A673 (cell line): ENCODE measurements around the gene CDK11B. TPM values are rescaled to one million over a fixed set of nuclear protein-coding genes. Genes with fewer than 3 reads are reported as not detected.

Experiments
- BruUV-seq: library from RNA; stranded (reverse); fragments of 400-500 nt; replicated peaks from 2 replicates; lab custom pipeline; 2021; lab: Mats Ljungman, UMichigan
- CTCF ChIA-PET: fragments of 300-600 bp; sonication (Branson Sonifier 250); formaldehyde crosslinking; loops from one replicate; lab custom pipeline; 2022; ENCODE audit warnings: antibody characterized with exemption; lab: Charles Lee
- POLR2A ChIA-PET: fragments of 300-600 bp; sonication (Branson Sonifier 250); formaldehyde crosslinking; loops from one replicate; lab custom pipeline; 2022; ENCODE audit warnings: antibody characterized with exemption; ENCODE audit not compliant: low non-redundant PET; lab: Charles Lee
- DNase-seq: peaks from one replicate; pipeline ENCODE4 v3.0.0-alpha.2; 2015; ENCODE audit warnings: low spot score
- H3K27ac ChIP-seq: fragments of 200-600 bp; sonication (generic); 2 replicates; pipeline ENCODE4 v1.5.1; 2016; ENCODE audit warnings: mixed run types, low read depth, mild to moderate bottlenecking, mixed read lengths, antibody characterized with exemption, low read length; ENCODE audit not compliant: poor library complexity, severe bottlenecking
- H3K27me3 ChIP-seq: fragments of 200-600 bp; sonication (generic); replicated peaks from 2 replicates; pipeline ENCODE4 v1.6.1; 2017; ENCODE audit warnings: mixed run types, low read depth, mild to moderate bottlenecking, mixed read lengths, antibody characterized with exemption, low read length; ENCODE audit not compliant: insufficient read depth, poor library complexity
- H3K36me3 ChIP-seq: fragments of 200-600 bp; sonication (generic); 2 replicates; pipeline ENCODE4 v1.6.1; 2016; ENCODE audit warnings: mixed run types, mild to moderate bottlenecking, mixed read lengths, antibody characterized with exemption, low read length; ENCODE audit not compliant: insufficient read depth, poor library complexity, severe bottlenecking
- H3K4me1 ChIP-seq: fragments of 200-600 bp; sonication (generic); 2 replicates; pipeline ENCODE4 v1.6.1; 2017; ENCODE audit warnings: mixed run types, mild to moderate bottlenecking, mixed read lengths, antibody characterized with exemption, low read length; ENCODE audit not compliant: insufficient read depth, poor library complexity, severe bottlenecking
- H3K4me3 ChIP-seq: fragments of 200-600 bp; sonication (generic); 2 replicates; pipeline ENCODE4 v1.5.1; 2016; ENCODE audit warnings: low read depth, mixed run types, mild to moderate bottlenecking, mixed read lengths, low read length; ENCODE audit not compliant: poor library complexity, severe bottlenecking
- H3K9me3 ChIP-seq: fragments of 200-600 bp; sonication (generic); 2 replicates; pipeline ENCODE4 v1.6.1; 2016; ENCODE audit warnings: mixed run types, low read depth, mild to moderate bottlenecking, mixed read lengths, antibody characterized with exemption, low read length; ENCODE audit not compliant: poor library complexity, severe bottlenecking
- EZH2 ChIP-seq: fragments of 200-600 bp; sonication (generic); IDR thresholded peaks from 2 replicates; pipeline ENCODE4 v1.6.1; 2017; ENCODE audit warnings: borderline replicate concordance, low read depth, mild to moderate bottlenecking, mixed read lengths, antibody characterized with exemption, low read length; ENCODE audit not compliant: poor library complexity, severe bottlenecking
- intact Hi-C: fragments of 100-400 bp; cut with micrococcal nuclease; formaldehyde crosslinking; loops from one replicate; pipeline ENCODE4 v1.10.0; 2022; ENCODE audit not compliant: unreplicated experiment
- total RNA-seq: library from RNA; stranded (reverse); gene quantifications from 2 replicates; pipeline ENCODE4 v1.2.3, GENCODE V29; 2021
- TF ChIP-seq, protein P1 (sequence below): fragments of 300-800, 200-600 bp; sonication (generic); conservative IDR thresholded peaks from 2 replicates; pipeline ENCODE4 v1.5.1; 2017; ENCODE audit warnings: low read depth, mild to moderate bottlenecking, antibody characterized with exemption, low read length, moderate library complexity, mixed read lengths

Gene CDK11B
- total RNA-seq, 1 experiment from 2014 or later, result 38.1 TPM

DNA sequence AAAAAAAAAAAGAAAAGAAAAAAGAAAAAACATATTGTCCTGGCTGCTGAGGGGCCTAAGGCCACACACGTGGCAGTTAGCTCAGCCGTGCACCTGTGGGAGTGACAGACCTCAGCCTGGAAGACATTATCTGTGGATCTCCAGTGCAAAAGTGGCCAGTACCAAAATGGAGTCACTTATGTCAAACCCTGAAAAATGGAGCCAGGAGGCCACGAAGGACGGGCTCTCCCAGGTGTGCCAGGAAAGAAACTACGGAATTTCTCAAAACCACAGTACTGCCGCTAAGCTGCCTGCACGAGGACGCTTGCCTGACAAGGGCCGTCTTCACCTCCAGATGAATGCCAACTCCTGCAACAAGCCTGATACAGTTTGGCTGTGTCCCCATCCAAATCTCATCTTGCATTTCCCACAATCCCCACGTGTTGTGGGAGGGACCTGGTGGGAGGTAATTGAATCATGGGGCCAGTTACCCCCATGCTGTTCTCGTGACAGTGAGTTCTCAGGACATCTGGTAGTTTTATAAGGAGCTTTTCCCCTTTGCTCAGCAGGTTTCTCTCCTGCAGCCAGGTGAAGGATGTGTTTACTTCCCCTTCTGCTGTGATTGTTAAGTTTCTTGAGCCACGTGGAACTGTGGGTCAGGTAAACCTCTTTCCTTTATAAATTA, 48.9 kb downstream of the CDK11B start:
- CTCF ChIA-PET, result no interaction called here
- H3K4me1 ChIP-seq, result peaks cover 7% of the 10 kb centered on the region
- H3K4me3 ChIP-seq, result no peak overlapping the region
- no peak overlapping the region for H3K27ac ChIP-seq
- DNase-seq, result no peak
- no TSS peak for BruUV-seq
- no peaks in the 10 kb centered on the region for H3K36me3 ChIP-seq
- POLR2A ChIA-PET, result no interaction called here
- no peak for TF ChIP-seq EZH2
- TF ChIP-seq, protein P1, sequence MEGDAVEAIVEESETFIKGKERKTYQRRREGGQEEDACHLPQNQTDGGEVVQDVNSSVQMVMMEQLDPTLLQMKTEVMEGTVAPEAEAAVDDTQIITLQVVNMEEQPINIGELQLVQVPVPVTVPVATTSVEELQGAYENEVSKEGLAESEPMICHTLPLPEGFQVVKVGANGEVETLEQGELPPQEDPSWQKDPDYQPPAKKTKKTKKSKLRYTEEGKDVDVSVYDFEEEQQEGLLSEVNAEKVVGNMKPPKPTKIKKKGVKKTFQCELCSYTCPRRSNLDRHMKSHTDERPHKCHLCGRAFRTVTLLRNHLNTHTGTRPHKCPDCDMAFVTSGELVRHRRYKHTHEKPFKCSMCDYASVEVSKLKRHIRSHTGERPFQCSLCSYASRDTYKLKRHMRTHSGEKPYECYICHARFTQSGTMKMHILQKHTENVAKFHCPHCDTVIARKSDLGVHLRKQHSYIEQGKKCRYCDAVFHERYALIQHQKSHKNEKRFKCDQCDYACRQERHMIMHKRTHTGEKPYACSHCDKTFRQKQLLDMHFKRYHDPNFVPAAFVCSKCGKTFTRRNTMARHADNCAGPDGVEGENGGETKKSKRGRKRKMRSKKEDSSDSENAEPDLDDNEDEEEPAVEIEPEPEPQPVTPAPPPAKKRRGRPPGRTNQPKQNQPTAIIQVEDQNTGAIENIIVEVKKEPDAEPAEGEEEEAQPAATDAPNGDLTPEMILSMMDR, result no peak
- H3K9me3 ChIP-seq, result no peaks in the 10 kb centered on the region
- intact Hi-C loops, result no loop called here
- H3K27me3 ChIP-seq, result no peaks in the 10 kb centered on the region

DNA sequence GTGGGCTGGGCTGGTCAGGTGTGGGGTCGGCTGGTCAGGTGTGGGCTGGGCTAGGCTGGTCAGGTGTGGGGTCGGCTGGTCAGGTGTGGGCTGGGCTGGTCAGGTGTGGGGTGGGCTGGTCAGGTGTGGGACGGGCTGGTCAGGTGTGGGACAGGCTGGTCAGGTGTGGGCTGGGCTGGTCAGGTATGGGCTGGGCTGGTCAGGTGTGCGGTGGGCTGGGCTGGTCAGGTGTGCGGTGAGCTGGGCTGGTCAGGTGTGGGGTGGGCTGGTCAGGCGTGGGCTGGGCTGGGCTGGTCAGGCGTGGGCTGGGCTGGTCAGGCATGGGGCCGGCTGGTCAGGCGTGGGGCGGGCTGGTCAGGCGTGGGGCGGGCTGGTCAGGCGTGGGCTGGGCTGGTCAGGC, 52.6 kb downstream of the CDK11B start:
- TF ChIP-seq, protein P1, result no peak
- no peak for TF ChIP-seq EZH2
- no peaks in the 10 kb centered on the region for H3K9me3 ChIP-seq
- ChIA-PET POLR2A (interaction anchor here (0.7 kb wide), 1 partner anchor 45 kb away, joined by 3 read pairs; no protein-coding TSS in a partner anchor), CTCF (no interaction called here)
- no peak for DNase-seq
- no peak overlapping the region for H3K27ac ChIP-seq
- H3K27me3 ChIP-seq, result no peaks in the 10 kb centered on the region
- no peaks in the 10 kb centered on the region for H3K4me1 ChIP-seq
- intact Hi-C loops, result no loop called here
- no peak overlapping the region for H3K4me3 ChIP-seq
- no TSS peak for BruUV-seq
- no peaks in the 10 kb centered on the region for H3K36me3 ChIP-seq

DNA sequence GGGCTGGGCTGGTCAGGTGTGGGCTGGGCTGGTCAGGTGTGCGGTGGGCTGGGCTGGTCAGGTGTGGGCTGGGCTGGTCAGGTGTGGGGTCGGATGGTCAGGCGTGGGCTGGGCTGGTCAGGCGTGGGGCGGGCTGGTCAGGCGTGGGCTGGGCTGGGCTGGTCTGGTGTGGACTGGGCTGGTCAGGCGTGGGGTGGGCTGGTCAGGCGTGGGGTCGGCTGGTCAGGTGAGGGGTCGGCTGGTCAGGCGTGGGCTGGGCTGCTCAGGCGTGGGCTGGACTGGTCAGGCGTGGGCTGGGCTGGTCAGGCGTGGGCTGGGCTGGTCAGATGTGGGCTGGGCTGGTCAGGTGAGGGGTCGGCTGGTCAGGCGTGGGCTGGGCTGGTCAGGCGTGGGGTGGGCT, 53.1 kb downstream of the CDK11B start:
- TF ChIP-seq, protein P1, result no peak
- no peak for TF ChIP-seq EZH2
- Histone ChIP-seq H3K9me3 (no peaks in the 10 kb centered on the region), H3K27me3 (no peaks in the 10 kb centered on the region), H3K27ac (no peak overlapping the region), H3K4me3 (no peak overlapping the region), H3K4me1 (no peaks in the 10 kb centered on the region), H3K36me3 (no peaks in the 10 kb centered on the region)
- CTCF ChIA-PET, result no interaction called here
- no peak for DNase-seq
- intact Hi-C loops, result no loop called here
- BruUV-seq, result no TSS peak
- POLR2A ChIA-PET, result no interaction called here
